GM19397 (cell line): ENCODE measurements around the gene PLPP1.

Source experiments
- ATAC-seq: cut with Tn5 transposase; IDR thresholded peaks from one replicate; pipeline ENCODE4 v1.9.1; 2021; ENCODE audit warnings: mild to moderate bottlenecking, moderate library complexity; ENCODE audit not compliant: unreplicated experiment

The PLPP1 gene

GRCh38 chr5:55534436-55535198, at the start of gene PLPP1:
Gene PLPP1, minus strand, starts transcription at chr5:55534964. Its CDS starts 335 bp downstream, at chr5:55534629.
- peak; percentile 85 for ATAC-seq

GRCh38 chr5:55583578-55583977, 48.8 kb upstream of the PLPP1 start:
- ATAC-seq = no peak

- ATAC-seq = no peak
These were observed 47.5 kb upstream of the PLPP1 start for GRCh38 chr5:55582256-55582655.

GRCh38 chr5:55580042-55580441, 45.3 kb upstream of the PLPP1 start:
- ATAC-seq = no peak

DNA sequence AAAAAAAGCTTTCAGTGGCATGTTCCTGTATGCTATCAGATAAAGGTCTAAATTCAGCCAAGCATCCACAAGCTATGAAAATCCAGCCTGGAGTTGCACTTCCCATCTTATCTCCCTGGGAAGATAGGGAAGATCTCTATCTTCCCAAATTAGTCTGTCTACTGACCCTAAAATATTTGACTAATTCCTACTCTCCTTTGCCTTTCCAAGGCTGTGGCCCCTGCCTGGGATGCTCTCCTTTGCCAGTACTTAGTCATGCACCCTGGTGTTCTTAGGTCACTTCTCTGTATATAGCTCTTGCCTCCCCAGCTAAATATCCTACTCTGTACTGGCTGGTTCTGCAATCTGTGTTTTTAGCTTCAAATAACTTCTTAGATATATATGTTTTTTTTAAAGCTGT, 44.0 kb upstream of the PLPP1 start:
- ATAC-seq = no peak

DNA sequence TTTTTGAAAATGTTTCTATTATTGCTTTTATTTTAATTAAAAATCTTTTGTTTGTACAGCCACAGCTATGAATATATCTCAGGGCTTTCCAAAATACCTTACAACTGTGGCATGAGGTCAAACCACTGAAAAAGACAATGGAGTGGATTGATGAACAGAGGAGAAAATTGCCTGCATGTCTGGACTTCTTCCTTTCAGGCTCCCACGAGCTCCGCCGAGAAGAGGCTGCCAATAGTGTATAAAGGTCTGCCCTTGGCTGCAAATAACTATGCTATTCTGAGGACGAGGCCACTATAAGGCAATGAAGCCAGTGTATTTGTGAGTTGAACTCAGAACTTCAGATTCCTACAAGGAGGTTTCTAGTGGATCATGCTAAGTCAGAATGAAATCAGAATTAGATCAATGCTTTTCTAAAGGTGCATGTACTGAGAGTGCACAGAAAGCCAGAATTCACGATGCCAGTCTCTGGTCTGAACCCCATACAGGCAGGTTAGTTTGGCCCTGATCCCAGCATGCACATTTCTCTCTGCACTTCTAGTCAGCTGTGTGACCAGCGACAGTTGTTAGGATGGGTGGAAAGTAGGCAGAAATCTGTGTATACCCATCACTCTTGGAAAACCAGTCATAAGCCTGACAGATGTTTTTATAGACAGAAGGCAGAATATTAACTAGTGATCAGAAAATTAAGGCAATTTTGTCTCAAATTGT, 42.7 kb upstream of the PLPP1 start:
- ATAC-seq = no peak

GRCh38 chr5:55576661-55577060, 41.9 kb upstream of the PLPP1 start:
- no peak for ATAC-seq

DNA sequence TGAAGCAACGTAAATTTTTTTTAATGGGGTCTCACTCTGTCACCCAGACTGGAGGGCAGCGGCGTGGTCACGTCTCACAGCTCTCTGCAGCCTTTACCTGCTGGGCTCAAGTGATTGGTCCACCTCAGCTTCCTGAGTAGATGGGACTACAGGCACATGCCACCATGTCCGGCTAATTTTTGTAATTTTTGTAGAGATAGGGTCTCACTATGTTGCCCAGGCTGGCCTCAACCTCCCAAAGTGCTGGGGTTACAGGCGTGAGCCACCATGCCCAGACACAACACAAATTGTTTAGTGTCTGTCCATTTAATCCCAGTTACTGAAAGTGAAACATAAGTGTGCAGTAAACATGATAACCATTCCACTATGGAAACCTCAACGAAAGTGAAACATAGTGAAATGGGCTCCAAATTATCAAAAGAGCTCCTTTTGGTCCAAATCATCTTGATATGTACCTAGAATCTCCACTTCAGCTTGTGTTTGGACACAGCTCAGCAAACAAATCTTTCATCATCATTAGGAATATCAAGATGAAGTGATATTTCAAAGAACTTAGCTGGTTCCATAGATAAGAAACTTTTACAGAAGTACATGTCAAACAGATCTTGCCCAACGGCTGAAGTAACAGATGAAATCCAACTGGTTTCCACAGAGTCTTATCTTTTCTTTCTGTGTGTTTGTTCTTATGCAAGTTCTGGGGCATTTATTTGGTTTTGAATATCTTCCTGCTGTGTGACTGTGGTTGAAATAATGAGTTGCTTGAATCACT, 41.2 kb upstream of the PLPP1 start:
- ATAC-seq = no peak

- ATAC-seq = no peak
These were observed 37.8 kb upstream of the PLPP1 start for GRCh38 chr5:55572600-55572999.

DNA sequence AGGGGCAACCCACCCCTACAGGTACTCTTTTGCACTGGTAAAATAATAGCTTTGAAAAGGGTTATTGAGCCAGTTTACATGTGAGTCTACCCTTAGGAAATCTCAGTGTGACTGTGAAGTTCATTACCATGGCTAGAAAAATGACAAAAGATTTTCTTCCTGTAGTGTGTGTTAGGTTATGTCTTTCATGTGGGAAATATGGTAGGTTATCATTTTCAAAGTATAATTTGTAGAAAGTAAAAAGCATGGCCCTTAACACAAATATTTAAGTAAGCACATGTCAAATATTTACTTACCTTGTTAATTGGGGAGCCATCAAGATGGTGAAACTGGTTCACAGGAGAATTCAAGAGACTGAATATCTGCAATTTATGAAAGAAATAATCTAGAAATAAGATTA, 37.3 kb upstream of the PLPP1 start:
- no peak for ATAC-seq

GRCh38 chr5:55570570-55570969, 35.8 kb upstream of the PLPP1 start:
- no peak for ATAC-seq

- no peak for ATAC-seq
These were observed 35.3 kb upstream of the PLPP1 start for GRCh38 chr5:55570026-55570425.

DNA sequence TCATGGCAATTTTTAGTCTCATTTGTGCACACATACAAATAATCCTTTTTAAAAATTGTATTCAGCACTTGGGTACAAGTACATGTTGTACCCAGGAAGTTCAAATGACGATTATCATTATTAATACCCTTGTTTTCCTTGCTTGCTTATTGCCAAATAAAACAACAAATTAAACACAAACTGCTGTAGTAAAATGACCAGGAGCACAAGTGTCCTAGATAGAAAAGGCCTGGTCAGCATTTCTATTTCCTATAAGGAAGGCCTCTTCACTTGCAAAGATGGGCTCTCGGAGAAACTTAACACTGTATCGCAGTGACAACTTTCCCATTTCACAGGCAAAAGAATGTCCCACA, 34.7 kb upstream of the PLPP1 start:
- ATAC-seq = no peak

DNA sequence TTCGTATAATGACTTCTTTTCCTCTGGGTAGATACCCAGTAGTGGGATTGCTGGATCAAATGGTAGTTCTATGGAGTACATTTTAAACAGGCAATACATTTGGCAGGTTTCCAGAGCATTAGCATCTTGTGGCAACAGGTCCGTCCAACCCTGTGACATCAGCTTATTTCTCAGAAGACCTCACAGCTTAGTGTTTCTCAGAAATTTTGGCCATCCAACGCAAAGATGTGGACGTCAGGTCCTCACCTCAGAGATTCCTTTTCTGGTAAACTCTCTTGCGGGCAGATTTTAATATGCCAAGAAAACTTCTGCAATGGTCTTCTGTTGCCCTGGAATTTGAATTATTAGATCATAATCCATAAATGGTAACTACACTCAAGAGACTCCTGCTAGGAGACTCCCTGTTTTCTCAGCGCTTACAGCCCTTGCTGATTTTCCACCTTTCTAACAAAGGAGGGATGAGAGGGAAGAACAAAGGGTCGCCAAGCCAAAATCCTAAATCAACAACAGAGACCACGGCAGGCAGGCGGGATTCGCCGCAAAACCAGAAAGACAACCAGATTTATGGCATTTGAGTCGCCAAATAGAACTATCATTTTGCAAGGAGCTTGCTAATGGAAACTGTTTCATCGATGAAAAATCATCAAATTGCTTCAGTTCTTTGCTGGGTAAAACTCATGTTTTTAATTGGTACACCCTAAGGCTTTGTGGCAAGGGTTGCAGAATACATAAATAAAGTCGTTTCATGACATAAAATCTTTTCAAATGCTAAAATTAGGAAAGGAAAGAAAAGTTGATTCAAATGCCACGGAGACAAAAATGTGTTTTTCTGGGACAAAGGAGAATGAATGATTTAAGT, 34.1 kb upstream of the PLPP1 start:
- ATAC-seq = no peak

DNA sequence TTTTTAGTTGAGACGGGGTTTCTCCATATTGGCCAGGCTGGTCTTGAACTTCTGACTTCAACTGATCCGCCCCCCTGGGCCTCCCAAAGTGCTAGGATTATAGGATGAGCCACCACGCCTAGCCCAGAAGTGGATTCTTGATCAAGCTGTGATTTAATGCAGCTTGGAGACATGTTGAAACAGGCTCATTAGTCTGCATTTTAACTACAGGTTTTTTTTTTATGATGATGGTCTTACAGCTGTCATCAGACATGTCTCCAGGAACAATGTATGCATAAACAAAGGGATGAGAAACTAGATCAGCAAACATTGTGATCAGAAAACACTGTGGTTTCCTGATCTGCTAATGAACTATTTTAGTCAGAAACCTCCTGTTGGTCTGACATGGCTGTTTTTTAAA, 30.0 kb upstream of the PLPP1 start:
- no peak for ATAC-seq

DNA sequence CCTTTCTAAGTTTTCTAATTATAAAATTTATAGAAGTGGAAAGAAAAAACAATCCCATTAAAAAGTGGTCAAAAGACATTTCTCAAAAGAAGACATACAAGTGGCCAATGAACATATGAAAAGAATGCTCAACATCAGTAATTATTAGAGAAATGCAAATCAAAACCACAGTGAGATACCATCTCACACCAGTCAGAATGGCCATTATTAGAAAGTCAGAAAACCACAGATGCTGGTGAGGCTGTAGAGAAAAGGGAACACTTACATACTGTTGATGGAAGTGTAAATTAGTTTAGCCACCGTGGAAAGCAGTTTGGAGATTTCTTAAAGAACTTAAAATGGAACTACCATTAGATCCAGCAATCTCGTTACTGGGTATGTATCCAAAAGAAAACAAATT, 23.7 kb upstream of the PLPP1 start:
- ATAC-seq = no peak

GRCh38 chr5:55557123-55557522, 22.4 kb upstream of the PLPP1 start:
- no peak for ATAC-seq

DNA sequence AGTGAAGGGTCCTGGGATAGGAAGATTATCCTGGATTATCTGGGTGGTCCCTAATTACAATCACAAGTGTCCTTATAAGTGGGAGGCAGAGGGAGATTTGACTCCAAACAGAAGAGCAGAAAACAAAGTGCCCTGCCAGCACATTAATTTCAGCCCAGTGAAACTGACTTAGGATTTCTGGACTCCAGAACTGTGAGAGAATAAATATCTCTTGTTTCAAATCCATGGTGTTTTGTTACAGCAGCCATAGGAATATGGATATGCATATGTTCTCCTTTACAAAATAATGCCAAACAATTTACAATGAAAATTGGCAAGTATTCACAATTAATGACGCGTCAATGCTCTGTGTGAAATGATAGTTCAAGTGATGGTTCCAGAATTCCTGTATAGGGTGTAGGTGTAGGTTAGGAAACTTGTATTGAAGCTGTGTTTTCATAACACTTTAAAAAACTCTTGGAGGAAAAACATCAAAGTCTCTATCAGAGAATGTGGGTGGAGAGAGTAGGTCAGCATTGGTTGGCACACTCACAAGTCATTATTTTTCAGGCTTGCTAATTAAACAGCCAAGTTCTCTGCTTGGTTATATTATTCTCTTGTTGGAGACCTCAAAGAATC, 19.9 kb upstream of the PLPP1 start:
- ATAC-seq = no peak

- ATAC-seq = no peak
These were observed 17.1 kb upstream of the PLPP1 start for GRCh38 chr5:55551904-55552303.

DNA sequence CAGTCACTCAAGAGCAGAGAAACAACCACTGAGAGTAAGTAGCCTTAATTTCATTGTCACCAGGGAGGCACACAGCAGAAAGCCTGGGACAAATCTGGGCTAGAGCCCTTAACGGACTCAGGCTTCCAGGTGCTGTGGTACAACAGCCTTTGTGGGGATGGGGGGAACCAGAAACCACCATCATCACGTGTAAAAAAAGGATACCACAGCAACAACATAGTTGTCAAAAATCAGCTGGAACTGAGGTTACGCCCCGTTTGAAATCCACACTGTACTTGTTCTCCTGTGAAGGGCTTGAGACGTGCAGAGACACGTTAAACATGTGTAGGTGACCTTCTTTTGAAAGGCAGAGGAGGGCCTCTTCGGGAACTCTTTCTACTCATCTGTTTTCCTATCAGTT, 16.6 kb upstream of the PLPP1 start:
- no peak for ATAC-seq

- ATAC-seq = no peak
These were observed 13.0 kb upstream of the PLPP1 start for GRCh38 chr5:55547781-55548180.
